ENCODE measurements around the gene CNPY3.

DNA sequence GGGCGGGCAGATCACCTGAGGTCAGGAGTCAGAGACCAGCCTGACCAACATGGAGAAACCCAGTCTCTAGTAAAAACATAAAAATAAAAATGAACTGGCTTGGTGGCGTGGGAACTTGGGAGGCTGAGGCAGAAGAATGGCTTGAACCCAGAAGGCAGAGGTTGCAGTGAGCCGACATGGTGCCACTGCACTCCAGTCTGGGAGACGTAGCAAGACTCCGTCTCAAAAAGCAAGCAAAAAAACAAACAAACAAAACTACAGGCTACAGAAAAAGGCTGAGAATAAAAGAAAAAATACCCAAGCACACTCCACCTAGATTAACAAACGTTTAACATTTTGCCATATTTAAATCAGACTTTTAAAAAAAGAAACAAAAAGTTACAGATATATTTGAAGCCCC is 7.5 kb upstream of the CNPY3 start:
- TF ChIP-seq CREB1 (IDR thresholded peaks at IDR 0.05; ENCODE audit: low read depth) (no peak), YY1 (IDR thresholded peaks at IDR 0.05; ENCODE audit: low read depth, low read length) (no peak), NRF1 (conservative IDR thresholded peaks at IDR 0.05; ENCODE audit: low read depth, low read length) (no peak), SRF (IDR thresholded peaks at IDR 0.05; ENCODE audit: low read depth in 2 of 2, low read length in 2 of 2) (no peak), NR2C2 (IDR thresholded peaks at IDR 0.05; ENCODE audit: borderline replicate concordance, control insufficient read depth, insufficient read length, low read depth) (no peak), HDAC6 (IDR thresholded peaks at IDR 0.05; ENCODE audit: unreplicated experiment) (no peak)
- TF ChIP-seq, protein P1, sequence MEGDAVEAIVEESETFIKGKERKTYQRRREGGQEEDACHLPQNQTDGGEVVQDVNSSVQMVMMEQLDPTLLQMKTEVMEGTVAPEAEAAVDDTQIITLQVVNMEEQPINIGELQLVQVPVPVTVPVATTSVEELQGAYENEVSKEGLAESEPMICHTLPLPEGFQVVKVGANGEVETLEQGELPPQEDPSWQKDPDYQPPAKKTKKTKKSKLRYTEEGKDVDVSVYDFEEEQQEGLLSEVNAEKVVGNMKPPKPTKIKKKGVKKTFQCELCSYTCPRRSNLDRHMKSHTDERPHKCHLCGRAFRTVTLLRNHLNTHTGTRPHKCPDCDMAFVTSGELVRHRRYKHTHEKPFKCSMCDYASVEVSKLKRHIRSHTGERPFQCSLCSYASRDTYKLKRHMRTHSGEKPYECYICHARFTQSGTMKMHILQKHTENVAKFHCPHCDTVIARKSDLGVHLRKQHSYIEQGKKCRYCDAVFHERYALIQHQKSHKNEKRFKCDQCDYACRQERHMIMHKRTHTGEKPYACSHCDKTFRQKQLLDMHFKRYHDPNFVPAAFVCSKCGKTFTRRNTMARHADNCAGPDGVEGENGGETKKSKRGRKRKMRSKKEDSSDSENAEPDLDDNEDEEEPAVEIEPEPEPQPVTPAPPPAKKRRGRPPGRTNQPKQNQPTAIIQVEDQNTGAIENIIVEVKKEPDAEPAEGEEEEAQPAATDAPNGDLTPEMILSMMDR (IDR thresholded peaks at IDR 0.05 in 2 of 3, conservative IDR thresholded peaks at IDR 0.05 in 1 of 3; ENCODE audit: control insufficient read depth in 2 of 3, extremely low read depth in 1 of 3, insufficient read depth in 1 of 3, low read depth in 3 of 3, low read length in 3 of 3), result no peak
- TF ChIP-seq, protein P2, sequence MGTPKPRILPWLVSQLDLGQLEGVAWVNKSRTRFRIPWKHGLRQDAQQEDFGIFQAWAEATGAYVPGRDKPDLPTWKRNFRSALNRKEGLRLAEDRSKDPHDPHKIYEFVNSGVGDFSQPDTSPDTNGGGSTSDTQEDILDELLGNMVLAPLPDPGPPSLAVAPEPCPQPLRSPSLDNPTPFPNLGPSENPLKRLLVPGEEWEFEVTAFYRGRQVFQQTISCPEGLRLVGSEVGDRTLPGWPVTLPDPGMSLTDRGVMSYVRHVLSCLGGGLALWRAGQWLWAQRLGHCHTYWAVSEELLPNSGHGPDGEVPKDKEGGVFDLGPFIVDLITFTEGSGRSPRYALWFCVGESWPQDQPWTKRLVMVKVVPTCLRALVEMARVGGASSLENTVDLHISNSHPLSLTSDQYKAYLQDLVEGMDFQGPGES (IDR thresholded peaks at IDR 0.05), result no peak
- TF ChIP-seq, protein P3, sequence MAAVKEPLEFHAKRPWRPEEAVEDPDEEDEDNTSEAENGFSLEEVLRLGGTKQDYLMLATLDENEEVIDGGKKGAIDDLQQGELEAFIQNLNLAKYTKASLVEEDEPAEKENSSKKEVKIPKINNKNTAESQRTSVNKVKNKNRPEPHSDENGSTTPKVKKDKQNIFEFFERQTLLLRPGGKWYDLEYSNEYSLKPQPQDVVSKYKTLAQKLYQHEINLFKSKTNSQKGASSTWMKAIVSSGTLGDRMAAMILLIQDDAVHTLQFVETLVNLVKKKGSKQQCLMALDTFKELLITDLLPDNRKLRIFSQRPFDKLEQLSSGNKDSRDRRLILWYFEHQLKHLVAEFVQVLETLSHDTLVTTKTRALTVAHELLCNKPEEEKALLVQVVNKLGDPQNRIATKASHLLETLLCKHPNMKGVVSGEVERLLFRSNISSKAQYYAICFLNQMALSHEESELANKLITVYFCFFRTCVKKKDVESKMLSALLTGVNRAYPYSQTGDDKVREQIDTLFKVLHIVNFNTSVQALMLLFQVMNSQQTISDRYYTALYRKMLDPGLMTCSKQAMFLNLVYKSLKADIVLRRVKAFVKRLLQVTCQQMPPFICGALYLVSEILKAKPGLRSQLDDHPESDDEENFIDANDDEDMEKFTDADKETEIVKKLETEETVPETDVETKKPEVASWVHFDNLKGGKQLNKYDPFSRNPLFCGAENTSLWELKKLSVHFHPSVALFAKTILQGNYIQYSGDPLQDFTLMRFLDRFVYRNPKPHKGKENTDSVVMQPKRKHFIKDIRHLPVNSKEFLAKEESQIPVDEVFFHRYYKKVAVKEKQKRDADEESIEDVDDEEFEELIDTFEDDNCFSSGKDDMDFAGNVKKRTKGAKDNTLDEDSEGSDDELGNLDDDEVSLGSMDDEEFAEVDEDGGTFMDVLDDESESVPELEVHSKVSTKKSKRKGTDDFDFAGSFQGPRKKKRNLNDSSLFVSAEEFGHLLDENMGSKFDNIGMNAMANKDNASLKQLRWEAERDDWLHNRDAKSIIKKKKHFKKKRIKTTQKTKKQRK (IDR thresholded peaks at IDR 0.05; ENCODE audit: low read depth, low read length), result no peak

All from GM12878 (cell line).